Activated T-cell treated with anti-CD3 and anti-CD28 coated beads for 24 hours (primary cell): Measurements from ENCODE around the gene ACAP3.
"Not testable (repeated sequence)": the region's sequence is repeated elsewhere in the genome, so short reads cannot be mapped to it uniquely, and the experiment has no call there.

Experiments
- DNase-seq: peaks from one replicate; pipeline ENCODE4 v3.0.0-alpha.2; 2020; ENCODE audit warnings: low read depth

The ACAP3 gene

DNA sequence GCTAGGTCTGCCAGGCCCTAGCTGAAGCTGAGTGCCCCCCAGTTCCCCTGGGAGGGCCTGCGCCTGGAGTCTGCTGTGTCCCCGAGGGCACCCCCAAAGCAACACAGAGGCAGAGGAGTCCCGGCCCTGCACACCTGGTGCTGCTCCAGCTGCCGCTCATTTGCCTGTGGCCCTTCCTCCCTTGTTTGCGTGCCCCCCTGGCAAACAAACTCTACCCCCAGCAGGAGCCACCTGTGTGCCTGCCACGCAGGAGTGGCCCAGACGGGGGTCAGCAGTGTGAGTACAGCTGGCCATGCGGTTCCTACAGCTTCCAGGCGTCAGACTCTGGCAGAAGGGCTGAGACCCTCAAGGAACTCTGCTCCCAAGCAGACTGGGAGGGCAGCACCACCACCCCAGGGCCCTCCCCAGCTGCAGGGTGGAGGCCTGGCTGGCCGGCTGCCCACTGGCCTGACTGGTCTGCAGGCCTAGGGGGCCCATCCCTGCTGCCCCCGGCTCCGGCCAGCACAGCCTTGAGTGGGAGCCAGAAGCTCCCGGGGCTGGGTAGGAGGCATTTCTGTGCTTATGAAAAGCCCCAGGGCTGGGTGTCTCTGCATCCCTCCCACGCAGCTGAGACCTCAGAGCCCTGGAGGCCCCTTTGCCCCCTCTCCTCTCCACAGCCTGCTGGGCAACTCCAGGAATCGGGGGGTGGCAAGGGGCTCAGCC lies 22.8 kb upstream of the ACAP3 start:
- no peak for DNase-seq

DNA sequence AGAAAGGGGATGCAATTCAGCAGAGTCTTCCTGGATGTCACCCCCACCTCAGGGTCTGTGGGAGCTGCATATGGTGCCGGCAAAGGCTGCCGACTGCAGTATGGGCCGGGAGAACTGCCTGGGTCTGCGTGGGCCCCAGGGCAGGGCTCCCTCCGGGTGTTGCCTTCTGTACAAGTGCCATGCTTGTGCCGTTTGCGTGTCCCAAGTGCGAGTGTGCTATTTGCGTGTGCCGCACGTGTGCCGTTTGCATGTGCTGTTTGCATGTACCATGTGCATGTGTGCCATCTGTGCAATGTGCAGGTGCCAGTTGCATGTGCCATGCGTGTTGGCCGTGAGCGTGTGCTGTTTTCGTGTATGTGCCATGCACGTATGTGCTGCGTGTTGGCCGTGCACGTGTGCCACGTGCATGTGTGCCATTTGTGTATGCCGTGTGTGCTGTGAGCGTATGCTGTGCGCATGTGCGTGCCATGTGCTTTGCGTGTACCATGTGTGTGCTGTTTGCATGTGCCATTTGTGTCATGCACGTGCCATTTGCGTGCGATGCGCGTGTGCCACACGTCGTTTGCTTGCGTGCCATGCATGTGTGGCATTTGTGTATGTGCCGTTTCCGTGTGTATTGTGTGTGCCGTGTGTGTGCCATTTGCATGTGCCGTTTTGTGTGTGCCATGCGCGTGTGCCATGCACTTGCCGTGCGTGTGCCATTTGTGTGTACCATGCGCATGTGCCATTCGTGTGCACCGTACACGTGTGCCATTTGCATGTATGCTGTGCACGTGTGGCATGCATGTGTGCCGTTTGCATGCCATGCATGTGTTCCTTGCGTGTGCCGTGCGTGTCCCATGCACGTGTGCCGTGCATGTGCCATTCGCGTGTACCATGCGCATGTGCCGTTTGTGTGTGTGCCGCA lies 21.8 kb upstream of the ACAP3 start:
- DNase-seq = no peak

DNA sequence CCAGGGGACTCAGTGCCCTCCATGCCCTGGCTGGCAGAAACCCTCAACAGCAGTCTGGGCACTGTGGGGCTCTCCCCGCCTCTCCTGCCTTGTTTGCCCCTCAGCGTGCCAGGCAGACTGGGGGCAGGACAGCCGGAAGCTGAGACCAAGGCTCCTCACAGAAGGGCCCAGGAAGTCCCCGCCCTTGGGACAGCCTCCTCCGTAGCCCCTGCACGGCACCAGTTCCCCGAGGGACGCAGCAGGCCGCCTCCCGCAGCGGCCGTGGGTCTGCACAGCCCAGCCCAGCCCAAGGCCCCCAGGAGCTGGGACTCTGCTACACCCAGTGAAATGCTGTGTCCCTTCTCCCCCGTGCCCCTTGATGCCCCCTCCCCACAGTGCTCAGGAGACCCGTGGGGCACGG lies 20.5 kb upstream of the ACAP3 start:
- DNase-seq = no peak

DNA sequence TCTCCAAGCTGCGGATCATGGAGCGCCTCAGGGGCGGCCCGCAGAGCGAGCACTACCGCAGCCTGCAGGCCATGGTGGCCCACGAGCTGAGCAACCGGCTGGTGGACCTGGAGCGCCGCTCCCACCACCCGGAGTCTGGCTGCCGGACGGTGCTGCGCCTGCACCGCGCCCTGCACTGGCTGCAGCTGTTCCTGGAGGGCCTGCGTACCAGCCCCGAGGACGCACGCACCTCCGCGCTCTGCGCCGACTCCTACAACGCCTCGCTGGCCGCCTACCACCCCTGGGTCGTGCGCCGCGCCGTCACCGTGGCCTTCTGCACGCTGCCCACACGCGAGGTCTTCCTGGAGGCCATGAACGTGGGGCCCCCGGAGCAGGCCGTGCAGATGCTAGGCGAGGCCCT lies 19.6 kb upstream of the ACAP3 start:
- DNase-seq = no peak

DNA sequence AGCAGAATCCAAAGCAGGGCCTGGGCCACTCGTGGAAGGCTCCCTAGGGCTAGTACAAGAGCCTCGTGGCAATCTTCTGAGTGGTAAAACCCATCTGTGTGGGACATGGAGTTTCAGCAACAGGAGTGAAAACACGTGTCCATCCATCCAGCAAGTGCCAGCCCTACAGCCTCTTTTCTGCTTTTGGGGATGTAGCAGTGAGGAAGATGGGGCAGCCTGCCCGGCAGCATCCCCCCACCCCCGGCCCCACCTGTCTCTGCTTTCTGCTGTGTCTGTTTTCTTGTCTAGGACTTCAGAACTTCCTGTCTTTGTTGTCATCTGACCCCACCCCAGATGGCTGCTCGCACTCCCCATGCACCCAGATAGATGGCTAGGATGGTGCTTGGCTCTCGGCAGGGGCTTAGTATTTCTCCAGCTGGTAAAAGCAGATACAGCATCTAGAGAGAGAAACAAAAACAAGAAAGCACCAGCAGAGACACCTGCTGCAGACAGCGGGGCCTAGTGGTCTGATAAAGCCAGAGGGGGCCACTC lies 18.4 kb upstream of the ACAP3 start:
- no peak for DNase-seq

DNA sequence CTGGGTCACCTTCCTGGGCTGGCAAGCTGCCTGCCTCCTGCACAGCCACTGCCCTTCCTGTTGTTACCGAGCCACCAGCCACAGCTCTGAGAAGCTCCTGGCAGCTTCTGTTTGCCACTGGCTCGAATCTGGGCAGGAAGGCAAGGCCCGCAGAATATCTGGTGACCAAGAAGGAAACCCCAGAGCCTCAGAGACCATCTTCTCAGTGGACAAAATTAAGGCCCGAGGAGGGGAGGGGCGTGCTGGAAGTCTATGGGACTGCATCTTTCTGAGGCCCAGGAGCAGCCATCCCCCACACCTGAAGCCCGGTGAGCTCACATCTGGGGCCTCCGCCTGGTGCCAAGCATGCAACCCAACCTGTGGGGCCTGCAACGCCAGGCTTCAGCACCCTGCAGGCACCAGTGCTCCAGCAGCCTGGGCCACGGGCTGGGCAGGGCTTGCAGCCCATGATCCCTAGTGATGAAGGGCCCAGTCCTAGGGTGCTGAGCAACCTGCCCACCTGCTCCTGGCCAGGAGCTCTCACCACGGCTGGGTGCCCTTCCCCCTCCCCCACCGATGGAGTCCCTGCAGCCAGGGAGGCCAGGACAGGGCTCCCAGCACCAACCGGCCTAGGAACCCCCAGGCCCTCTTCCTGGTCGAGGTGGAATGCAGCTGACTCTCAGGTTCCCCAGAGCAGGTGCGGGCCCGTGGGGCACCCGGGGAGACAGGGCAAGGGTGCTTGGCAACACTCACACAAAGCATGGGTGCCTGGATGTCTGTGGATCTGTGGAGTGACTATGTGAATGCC lies 17.8 kb upstream of the ACAP3 start:
- DNase-seq = no peak

DNA sequence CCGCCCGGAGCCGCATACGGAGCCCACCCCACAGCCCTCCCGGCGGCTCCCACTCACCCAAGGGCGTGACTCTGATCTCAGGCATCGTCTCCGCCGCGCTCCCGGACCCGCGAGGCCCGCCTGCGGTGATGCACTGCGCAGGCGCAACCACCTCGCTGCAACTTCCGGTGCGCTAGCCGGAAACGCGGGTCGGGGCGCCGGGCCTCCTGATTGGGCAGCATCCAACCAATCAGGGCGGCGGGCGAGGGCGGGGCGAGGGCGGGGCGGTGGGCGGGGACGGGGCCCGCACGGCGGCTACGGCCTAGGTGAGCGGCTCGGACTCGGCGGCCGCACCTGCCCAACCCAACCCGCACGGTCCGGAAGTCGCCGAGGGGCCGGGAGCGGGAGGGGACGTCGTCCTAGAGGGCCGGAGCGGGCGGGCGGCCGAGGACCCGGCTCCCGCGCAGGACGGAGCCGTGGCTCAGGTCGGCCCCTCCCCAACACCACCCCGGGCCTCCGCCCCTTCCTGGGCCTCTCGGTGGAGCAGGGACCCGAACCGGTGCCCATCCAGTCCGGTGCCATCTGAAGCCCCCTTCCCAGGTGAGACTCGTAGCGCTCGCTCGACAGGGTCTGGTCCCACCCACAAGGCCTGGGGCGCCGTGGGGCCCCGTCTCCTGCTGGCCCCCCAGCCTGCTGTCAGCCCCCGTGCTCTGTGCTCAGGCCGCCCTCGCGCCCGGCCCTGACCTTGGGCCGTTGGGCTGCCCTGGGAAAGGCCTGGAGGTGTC lies 17.0 kb upstream of the ACAP3 start, which contains the start of the genes CPTP and INTS11:
TSS of gene CPTP (plus strand) at position 279 of the 764 bp plus-strand sequence. CDS start 2,109 bp downstream, outside the sequence.
TSS of gene INTS11 (minus strand) at position 137 of the 764 bp plus-strand sequence. CDS start at position 85, 52 bp downstream.
- DNase-seq = peak; percentile 95

DNA sequence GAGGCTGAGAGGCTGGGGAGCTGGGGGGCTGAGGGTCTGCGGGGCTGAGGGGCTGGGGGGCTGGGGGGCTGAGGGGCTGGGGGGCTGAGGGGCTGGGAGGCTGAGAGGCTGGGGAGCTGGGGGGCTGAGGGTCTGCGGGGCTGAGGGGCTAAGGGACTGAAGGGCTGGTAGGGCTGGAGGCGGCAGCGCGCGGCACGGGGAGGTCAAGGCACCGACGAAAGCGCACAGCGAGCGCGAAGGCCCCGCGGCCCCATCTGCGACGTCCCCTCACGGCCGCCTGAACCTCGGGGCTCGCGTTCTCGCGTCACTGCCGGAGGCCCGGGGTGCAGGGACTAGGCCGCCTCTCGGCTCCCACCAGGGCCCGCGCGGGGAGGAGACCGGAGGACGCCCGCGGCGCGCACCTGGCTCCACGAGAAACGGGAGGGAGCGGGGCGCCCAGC lies 16.4 kb upstream of the ACAP3 start:
- no peak for DNase-seq

DNA sequence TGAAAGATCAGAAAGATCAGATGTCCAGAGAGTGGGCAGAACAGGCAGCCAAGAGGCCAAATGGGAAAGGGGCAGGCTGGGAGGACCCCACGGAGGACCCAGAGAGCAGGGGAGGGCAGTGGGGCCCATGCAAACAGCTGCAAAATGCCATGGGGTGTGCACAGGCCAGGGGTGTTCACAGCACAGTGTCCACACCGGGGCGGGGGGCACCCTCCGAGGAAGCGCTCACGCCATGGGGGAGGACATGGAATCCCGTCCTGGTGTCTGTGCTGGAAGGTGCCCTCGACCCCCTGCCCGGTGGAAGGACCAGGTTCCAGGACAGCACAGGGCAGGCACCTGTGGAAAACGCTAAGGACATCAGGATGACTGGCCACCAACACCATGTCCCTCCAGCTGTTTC lies 15.2 kb upstream of the ACAP3 start:
- DNase-seq = no peak

DNA sequence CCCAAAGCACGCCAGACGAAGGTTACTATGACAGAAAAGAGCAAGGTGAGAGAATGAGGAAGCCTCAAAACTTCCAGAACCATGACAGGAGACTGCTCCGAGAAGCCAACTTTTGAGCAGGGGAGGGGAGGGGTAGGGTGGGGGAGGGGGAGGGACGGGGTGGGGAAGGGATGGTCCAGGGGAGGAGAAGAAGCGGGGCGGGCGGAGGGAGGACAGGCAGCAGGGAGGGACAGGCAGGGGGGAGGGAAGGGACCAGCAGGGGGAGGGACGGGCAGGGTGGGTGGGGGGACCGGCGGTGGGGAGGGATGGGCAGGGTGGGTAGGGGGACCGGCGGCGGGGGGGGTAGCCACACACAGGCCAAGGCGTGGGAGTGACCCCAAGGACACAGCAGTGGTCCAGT lies 14.7 kb upstream of the ACAP3 start:
- DNase-seq = no peak

DNA sequence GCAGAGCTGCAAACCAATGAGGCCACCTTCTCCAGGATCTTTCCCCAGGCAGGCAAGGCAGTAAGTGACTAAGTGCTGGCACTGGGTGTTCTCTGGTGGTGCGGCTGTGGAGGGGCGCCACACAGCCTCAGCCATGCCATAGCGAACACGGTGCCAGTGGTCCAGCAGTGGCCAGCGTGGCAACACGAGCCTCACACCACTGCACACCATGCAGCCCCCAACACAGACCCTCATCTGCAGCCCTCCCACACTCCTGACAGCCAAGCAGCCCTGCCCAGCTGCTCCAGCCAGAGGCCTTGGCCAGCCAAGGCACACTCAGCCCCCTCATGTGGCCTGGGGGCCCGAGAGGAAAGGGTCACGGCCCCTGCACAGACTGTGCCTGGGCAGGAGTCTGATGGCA lies 13.7 kb upstream of the ACAP3 start:
- DNase-seq = no peak

DNA sequence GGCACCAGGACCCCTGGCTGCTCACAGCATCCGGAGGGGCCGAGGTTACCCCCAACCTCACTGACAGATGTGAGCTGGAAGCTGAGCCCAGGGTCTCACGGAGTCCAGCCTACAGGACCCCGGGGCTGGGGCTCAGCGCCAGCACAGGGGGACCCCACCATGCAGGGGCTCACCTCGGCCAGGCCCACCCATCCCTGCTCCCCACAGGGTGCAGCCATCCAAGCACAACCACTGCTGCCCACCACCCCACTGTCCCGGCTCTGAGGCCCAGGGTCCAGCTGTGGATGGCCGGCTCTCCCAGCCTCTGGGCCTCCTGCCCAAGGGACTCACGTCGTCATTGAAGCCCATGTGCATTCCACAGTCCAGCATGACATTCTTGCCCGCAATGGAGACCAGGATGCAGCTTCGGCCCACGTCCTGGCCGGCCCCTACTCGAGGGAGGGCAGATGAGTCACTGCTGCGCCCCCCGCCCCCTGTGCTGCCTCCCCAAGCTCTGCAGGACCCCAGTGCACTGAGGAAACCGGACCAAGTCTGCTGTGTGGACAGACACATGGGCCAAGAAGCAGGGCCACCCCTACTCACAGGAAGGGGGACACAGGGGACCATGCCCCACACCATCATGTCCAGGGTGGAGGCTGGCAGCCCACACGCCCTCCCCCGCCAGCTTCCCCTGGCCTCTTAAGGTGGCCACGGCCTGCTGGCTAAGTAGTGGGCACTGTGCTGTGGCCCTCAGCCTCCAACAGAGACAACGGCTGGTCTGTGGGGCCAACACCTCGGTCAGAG lies 13.1 kb upstream of the ACAP3 start:
- no peak for DNase-seq

DNA sequence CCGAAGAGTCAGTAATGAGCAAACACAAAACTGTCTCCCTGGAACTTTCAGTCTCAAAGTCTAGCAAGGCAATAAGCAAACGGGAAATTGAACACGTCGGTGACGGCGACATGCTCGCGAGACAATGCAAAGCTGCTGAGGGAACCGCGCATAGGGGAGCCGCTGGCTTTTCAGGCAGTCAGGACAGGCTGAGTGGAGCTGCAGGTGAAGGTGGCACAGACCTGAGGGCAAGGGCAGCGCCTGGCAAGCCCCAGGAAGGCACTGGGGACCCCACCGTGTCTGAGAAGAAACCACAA lies 11.9 kb upstream of the ACAP3 start:
- no peak for DNase-seq

DNA sequence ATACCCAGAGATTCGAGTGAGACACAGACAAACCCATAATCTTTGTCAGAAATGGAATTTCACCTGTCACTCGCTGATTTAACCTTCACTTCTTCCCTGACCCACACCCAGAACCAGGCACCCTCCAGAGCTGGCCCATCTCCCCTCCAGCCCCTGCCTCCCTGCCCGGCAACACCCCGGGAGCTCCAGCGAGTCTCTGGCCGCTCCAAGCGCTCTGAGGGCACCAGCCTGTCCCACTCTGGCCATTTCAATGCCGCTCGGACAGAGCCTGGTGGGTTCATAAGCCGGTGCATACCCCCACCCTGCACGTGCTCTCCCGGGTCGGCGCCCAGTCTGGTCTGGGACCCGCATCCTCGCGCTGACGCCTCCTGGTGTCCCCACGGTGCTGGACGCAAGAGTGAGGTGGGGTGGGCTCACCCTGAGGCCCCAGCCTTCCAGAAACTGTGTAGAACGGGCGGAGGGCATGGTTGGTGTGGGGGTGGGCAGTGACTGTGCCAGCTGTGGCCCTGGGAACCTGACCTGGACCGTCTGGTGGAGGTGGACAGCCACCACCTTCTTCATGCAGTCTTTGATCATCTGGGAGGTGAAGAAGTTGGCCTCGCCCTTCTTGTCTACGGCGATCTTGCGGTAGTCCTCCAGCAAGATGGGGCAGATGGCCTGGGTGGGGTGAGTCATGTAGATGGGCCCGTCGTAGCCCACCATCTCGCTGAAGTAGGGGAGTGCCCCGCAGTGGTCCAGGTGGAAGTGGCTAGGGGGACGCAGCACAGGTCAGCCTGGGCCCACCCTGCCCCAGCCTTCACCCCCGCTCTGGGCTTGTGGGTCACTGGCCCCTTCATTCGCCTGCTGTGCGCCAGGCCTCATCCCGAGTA lies 11.3 kb upstream of the ACAP3 start:
- DNase-seq = no peak

DNA sequence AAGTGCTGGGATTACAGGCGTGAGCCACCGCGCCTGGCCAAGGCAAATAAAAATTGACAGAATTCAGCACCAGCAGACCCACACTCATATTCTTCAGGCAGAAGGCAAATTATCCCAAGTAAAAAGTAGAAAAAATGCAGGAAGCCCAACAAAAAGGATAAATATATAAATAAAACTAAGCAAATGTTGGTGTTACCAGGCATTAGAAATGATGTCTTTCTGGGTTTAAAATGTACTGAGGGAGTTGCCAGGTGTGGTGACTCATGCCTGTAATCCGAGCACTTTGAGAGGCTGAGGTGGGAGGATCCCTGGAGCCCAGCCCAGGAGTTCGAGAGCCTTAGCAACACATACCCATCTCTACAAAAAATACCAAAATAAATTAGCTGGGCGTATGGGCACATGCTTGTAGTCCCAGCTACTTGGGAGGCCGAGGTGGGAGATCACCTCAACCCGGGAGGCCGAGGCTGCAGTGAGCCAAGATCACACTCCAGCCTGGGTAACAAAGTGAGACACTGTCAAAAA lies 10.5 kb upstream of the ACAP3 start:
- DNase-seq = no peak

DNA sequence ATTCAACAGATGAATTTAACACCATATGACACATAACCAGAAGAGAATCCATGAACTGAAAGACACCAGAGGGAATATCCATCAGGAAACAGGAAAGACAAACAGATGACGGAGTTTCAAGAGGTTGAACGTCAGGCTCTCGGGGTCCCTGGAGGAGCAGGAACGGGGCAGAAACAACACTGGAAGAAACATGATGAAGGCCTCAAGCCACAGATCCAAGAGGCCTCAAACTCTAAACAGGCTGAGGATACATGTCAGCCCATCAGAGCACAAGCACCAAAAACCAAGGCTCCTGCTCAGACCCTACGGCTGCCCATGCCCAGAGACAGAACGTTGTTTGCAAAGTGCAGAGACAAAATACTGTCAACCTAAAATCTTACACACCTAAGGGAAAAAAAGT lies 9.7 kb upstream of the ACAP3 start:
- DNase-seq = no peak

DNA sequence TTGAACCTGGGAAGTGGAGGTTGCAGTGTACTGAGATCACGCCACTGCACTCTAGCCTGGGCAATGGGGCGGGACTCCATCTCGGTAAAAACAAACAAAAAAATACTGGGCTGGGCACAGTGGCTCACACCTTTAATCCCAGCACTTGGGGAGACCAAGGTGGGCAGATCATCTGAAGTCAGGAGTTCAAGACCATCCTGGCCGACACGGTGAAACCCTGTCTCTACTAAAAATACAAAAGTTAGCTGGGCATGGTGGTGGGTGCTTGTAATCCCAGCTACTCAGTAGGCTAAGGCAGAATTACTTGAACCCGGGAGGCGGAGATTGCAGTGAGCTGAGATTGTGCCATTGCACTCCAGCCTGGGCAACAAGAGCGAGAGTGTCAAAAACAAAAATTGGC lies 8.5 kb upstream of the ACAP3 start:
- not testable (repeated sequence) for DNase-seq

DNA sequence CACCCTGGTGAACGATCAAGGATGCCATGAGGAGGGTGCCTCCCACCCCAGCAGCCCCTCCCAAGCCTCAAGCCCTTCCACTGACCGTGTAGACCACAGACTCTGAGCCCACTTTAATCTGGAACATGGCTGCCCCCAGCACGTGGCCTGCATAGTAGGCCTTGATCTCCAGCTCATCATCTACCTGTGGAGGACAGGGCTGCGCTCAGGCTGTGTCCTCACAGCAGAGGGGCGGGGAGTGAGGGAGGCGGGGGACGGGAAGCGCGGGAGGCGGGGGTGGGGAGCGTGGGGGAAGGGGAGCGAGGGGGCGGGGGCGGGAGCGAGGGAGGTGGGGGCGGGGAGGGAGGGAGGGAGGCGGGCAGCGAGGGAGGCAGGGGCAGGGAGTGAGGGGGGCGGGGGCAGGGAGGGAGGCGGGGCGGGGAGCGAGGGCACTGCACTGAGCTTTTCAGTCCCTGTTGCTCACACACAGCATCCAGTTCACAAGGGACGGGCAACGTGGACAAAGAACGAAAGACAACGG lies 7.8 kb upstream of the ACAP3 start:
- DNase-seq = no peak

DNA sequence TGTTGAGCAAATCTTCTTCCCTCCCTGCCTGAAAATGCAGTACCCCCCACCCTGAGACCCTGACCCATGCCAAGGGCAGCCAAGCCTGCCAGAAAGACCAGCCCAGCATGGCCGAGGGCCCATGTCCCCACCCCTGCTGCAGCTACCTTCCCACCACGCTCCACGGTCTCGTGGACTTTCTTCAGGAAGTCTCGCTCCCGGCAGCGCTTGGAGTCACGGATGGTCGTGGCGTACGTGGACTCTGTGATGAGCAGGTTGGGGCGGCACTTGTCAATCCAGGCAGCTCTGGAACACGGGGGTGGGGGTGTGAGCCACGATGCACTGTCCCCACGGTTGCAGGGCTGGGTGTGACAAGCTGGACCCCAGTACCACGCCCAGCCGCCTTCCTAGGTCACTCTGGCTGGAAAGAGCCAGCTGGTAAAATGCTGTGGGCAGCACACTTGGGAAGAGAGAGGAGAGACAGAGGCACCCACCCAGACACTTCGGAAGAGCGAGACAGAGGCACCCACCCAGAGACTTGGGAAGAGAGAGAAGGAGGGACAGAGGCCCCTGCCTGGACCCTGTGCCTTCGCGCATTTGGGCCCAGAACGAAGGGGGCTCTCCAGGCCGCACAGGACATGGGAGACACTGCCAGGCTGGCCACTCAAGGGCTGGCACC lies 7.1 kb upstream of the ACAP3 start:
- DNase-seq = no peak
